ENCODE results near the gene TBX18.

DNA sequence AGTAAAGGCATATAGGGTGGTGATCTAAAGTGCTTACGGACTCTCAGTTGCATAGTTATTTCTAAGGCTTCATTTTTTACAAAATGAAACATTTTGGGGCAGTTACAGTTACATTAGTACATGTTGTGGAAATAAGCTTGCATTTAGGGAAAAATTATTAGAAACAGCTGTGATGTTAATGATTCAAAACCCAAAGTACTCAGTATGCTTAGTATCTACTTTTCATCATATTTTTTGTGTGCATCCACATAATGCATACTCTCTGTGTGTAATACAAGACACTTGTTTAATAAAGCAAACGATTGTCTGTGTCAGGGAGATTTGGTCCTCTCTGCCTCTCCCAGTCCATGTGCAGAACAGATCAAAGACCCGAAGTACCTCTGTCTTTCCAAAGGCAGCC lies 11.4 kb upstream of the TBX18 start:
- TF ChIP-seq, protein P1, sequence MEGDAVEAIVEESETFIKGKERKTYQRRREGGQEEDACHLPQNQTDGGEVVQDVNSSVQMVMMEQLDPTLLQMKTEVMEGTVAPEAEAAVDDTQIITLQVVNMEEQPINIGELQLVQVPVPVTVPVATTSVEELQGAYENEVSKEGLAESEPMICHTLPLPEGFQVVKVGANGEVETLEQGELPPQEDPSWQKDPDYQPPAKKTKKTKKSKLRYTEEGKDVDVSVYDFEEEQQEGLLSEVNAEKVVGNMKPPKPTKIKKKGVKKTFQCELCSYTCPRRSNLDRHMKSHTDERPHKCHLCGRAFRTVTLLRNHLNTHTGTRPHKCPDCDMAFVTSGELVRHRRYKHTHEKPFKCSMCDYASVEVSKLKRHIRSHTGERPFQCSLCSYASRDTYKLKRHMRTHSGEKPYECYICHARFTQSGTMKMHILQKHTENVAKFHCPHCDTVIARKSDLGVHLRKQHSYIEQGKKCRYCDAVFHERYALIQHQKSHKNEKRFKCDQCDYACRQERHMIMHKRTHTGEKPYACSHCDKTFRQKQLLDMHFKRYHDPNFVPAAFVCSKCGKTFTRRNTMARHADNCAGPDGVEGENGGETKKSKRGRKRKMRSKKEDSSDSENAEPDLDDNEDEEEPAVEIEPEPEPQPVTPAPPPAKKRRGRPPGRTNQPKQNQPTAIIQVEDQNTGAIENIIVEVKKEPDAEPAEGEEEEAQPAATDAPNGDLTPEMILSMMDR (IDR thresholded peaks at IDR 0.05) = no peak
- TF ChIP-seq POLR2AphosphoS5 (IDR thresholded peaks at IDR 0.05) (no peak), POLR2A (IDR thresholded peaks at IDR 0.05) (no peak)

Measured in breast epithelium (tissue), 3 donors.